Spleen (tissue), 3 donors: ENCODE results near the gene PDE4B.

Experiments
- POLR2A ChIP-seq, 3 donors: fragments of 450-650 bp; IDR thresholded peaks; one replicate each; pipeline ENCODE4 v1.5.1; 2017; ENCODE audit warnings: antibody characterized with exemption in 3 of 3, mild to moderate bottlenecking in 1 of 3
- POLR2AphosphoS5 ChIP-seq, 3 donors: sonication (generic); formaldehyde crosslinking; IDR thresholded peaks; one replicate each; pipeline ENCODE4 v1.5.1; 2017; ENCODE audit warnings: antibody characterized with exemption in 3 of 3

GRCh38 chr1:66302184-66302742, 509.6 kb downstream of the PDE4B start:
- TF ChIP-seq POLR2A (IDR thresholded peaks at IDR 0.05) (no peak), POLR2AphosphoS5 (IDR thresholded peaks at IDR 0.05) (no peak)
